Activated CD4-positive, CD25-positive, alpha-beta regulatory T cell treated with anti-CD3 and anti-CD28 coated beads, Interleukin-2, amount 50 U/mL, for 24 hours (primary cell): ENCODE measurements around the gene USP13.

ENCODE experiments used
- ATAC-seq, 2 donors: fragments of 150-1000 bp; cut with Tn5 transposase; one replicate each; pipeline ENCODE4 v1.10.0; 2021; ENCODE audit warnings: mild to moderate bottlenecking in 1 of 2, moderate library complexity in 1 of 2

USP13 gene

DNA sequence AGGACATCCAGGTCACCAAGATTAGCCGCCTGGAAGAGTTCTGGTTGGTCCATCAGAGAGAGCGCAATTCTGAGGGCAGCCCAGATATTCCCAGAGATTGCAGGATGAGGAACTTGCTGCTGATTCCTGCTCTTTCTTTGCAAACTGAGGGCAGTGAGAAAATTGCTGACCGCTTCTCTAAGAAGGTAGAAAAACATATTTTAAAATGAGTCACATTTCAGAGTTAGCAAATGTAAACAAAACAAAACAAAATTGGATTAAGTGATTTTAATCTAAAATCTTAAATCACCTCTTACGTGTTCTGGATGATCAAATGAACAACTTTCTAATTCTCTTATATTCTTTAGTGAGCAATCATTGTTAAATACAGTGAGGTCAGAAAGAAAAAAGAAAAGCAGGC lies 149.0 kb downstream of the USP13 start:
- no peak for ATAC-seq

DNA sequence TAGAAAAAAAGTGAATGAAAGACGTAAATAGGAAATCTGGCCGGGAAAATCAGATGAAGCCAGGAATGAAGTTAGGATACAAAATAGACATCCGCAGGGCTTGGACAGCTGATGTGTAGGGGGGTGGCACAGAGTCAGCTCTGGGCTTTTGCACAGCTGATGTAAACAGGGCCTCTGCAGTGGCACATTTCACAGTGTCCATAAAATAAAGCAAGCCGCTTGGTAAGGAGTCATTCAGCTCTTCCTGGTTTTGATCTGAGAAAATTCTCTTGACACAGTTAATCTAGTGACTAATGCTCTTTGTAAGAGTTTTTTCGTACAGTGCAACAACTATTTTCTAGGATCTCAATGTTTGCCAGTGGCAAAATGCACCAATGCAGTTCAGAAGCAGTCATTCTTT lies 153.3 kb downstream of the USP13 start:
- no peak for ATAC-seq

DNA sequence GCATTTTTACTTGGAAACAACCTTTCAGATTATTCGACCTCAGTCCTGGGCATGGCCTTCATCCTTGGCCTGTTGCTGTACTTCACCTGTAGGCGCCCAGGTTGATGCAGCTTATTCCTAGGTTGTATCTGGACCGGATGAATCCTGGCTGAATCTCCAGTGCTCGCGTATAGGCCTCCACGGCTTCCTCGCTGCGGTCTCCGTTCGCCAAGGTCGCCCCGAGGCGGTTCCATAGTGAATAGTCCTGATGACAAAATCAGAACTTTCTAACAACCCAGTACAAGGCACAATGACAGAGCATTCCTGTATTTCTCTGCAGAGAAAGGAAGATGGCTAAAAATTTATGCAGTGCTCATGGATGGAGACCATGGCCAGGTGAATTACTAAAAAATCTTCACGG lies 154.7 kb downstream of the USP13 start:
- ATAC-seq: no peak

DNA sequence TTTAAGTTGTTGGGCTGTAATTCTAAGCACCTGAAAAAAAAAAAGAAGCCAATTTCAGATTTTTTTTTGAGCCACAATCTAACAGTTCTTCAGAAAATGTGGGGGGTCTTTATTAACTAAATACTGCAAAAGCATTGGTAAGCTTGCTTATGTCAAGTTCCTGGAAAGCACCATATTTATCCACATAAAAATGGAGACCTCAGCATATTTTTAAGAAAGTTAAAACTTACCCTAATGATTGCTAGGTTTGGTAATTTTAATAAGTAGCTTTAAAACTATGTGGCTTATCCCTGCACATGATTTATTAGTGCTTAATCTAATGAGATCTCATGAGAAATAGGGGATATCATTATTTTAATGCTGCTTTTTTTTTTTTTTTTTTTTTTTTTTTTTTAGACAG lies 156.8 kb downstream of the USP13 start:
- no peak for ATAC-seq

DNA sequence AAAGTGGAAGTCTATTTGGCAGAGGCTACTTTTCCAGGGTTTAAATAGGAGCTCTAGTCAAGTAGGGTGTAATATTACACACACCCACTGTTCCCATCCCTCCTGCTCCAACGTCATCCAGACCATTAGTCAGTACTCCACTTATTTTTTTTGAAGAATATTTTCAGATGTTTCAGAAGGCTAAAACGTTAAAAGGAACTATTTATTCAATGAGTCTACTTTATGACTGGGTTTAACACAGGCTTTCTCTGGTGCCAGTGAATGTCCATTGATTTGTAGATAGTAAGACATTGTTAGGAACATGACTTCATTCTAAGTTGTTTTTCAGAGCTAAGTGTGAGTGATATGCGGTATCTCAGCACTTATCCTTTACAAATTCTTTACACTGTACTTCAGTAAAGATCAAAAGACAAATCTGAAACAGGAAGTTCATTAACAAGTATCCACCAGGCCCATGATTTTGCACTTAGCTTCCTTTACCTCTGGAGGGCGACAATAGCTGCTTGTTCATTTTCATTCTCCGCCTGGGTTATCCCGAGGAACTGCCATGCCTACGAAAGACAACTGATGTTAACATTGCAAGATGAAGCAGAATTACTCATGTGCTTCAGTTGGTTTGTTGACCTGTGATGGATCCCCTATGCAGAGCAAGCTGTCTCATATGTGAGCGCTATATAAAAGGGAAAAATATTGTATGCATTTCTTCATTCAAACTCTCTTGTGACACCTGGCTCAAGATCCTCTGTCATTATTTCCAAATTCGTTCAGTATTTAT lies 158.7 kb downstream of the USP13 start:
- ATAC-seq: peak in 1 of 2 donors; percentile 20

DNA sequence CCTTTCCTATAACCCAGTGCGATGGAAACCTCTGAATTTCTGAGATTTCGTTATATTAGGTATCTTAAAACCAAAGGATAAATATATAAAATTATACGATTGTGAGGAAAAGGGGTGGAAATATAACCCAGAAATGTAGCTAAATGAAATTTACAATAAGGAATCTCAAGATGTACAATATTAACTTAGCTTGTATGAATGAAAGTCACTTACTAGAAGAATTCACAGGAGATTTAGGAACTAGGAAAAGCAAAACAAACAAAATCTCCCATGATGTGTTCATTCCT lies 159.2 kb downstream of the USP13 start:
- no peak for ATAC-seq

DNA sequence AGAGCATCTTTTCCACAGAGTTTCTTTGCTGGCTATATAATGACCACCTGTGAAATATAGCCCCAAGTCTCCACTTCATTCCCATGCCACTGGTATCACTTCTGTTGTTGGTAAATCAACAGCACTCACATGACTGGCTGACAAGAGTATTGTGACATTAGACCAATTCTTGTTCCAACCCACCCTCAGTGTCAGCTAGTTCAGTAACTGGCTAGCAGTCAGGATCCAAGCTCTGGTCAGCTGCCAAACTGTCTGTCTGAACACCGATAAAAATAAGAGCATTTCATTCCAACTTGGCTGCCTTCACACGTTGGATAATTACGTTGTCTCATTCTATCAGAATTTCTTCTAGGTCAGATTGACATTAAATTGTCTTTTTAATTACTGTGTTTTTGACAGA lies 166.5 kb downstream of the USP13 start:
- no peak for ATAC-seq

GRCh38 chr3:179822296-179822695 lies 169.5 kb downstream of the USP13 start:
- ATAC-seq: no peak

- ATAC-seq: no peak
These were observed 172.8 kb downstream of the USP13 start for GRCh38 chr3:179825527-179826246.

DNA sequence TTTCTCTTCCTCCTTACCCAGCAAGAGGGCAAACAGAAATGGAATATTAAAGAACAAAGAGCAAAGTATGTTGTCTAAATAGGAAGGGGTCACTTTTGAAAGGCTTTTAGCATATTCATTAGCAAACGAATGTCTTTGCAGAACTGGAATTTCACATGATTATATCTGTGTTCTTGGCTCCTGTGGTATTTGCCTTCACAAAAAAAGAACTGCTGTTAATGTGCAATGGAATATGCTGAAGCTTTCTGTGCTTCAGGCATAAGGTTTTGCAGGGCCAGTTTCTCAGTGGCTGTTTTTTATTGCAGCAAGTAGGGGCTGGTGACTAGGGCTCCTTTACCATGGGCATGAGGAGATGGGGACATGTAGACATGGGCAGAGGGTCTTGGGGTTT lies 173.4 kb downstream of the USP13 start:
- no peak for ATAC-seq

- ATAC-seq: no peak
These were observed 175.9 kb downstream of the USP13 start for GRCh38 chr3:179828738-179829137.

DNA sequence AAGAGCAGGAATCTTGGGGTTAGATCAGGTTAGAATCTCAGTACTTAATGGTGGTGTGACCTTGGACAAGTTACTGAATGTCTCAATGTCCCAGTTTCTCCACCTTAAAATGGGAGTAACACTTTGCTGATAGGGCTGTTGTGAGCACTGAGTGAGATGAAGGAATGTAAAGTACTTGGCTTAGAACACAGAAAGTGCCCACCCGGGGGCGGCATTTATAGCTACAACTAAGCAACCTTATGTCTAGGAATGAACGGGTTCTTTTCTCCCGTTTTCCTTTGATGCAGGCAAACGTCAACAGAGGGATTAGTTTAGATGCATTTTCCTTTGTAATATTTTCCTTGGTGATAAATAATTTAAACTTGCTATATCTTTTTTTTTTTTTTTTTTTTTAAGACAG lies 176.6 kb downstream of the USP13 start:
- no peak for ATAC-seq

DNA sequence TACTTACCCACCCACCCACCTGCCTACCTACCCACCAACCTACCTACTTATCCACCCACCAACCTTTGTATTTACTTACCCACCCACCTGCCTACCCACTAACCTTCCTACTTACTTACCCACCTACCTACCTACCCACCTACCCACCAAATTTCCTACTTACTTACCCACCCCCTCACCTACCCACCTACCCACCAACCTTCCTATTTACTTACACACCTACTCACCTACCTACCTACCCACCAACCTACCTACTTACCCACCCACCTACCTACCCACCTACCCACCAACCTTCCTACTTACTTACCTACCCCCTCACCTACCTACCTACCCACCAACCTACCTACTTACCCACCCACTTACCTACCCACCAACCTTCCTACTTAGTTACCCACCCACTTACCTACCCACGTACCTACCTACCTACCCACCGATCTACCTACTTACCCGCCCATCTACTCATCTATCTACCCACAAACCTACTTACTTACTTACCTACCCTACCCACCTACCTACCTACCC lies 179.6 kb downstream of the USP13 start:
- no peak for ATAC-seq

DNA sequence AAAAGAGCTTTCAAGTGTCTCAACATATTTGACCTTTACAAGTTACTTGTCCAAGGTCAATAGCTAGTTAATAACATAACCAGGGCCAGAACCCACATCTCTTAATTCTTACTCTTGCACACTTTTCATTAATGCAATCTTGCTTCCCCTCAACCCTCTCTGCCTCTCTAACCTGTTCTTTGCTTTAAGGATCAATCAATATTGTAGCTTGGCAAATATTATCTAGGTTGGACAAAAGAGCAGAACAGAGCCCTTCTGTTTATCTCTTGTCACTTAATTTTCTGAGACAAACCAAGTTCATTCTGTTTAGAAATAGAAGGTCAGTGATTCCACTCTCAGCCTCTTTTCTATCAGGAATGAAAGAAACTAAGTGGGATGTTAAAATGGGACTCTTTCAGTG lies 180.5 kb downstream of the USP13 start:
- no peak for ATAC-seq

DNA sequence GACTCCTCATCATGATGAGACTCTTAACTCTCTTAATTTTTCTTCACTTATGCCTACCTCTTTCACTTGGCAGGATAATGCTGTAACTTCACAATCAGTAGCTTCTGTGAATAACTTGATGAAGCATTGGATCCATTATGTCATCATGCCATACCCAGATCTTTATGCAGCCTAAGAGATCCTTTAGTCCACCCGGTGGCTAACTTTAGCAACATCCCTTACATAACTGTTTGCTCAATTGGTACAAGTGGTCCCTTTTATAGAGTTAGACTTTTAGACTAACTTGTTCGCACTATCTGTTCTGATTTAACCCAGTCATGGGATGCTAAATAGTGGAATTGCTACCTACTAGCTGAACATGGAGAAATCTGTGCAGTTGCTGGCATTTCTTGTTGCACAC lies 184.5 kb downstream of the USP13 start:
- no peak for ATAC-seq
